Measurements from ENCODE around the gene CDKN1A. TPM values are rescaled to one million over a fixed set of nuclear protein-coding genes. Genes with fewer than 3 reads are reported as not detected.
"Not testable (repeated sequence)": the region's sequence is repeated elsewhere in the genome, so short reads cannot be mapped to it uniquely, and the experiment has no call there.

CDKN1A gene
- total RNA-seq, 1 donor from 2014 or later: 151 TPM

GRCh38 chr6:36721369-36722140, 43.0 kb downstream of the CDKN1A start:
- Histone ChIP-seq H3K4me3 (no peak overlapping the region), H3K36me3 (no peaks in the 10 kb centered on the region), H3K4me1 (no peaks in the 10 kb centered on the region), H3K27ac (no peak overlapping the region), H3K9me3 (no peaks in the 10 kb centered on the region), H3K27me3 (no peaks in the 10 kb centered on the region)
- DNase-seq: peak; percentile 41
- intact Hi-C loops (cut with DNase I): no loop called here
- no peak for ATAC-seq
- TF ChIP-seq CTCF (IDR thresholded peaks at IDR 0.05): no peak

GRCh38 chr6:36722365-36722764, 43.9 kb downstream of the CDKN1A start:
- intact Hi-C loops (cut with DNase I): no loop called here
- no peak for DNase-seq
- no peak for ATAC-seq
- Histone ChIP-seq H3K27me3 (no peaks in the 10 kb centered on the region), H3K4me3 (no peak overlapping the region), H3K36me3 (no peaks in the 10 kb centered on the region), H3K9me3 (no peaks in the 10 kb centered on the region), H3K4me1 (no peaks in the 10 kb centered on the region), H3K27ac (no peak overlapping the region)
- TF ChIP-seq CTCF (IDR thresholded peaks at IDR 0.05): no peak

DNA sequence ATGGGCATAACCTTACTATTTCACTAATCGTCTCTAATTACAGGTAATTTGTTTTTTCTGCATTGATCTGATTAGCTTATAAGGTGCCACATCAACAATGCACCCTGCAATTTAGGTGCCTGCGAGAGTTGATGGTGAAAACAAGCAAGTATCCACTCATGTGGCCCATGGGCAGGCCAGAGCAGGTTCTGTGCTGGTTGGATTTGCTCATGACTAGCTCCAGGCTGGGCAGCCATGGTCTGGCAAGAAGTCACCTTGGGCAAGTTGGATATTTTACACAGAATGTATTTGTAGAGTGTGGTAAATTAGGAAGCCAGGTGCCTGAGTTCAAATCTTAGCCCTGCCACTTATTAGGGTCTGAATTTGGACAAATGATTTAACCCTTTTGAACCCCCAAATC, 44.4 kb downstream of the CDKN1A start:
- no peak for TF ChIP-seq CTCF (IDR thresholded peaks at IDR 0.05)
- DNase-seq: no peak
- H3K27ac ChIP-seq: no peak overlapping the region
- H3K4me3 ChIP-seq: no peak overlapping the region
- intact Hi-C loops (cut with DNase I): no loop called here
- no peaks in the 10 kb centered on the region for H3K27me3 ChIP-seq
- no peaks in the 10 kb centered on the region for H3K9me3 ChIP-seq
- no peak for ATAC-seq
- no peaks in the 10 kb centered on the region for H3K4me1 ChIP-seq
- no peaks in the 10 kb centered on the region for H3K36me3 ChIP-seq

- H3K4me3 ChIP-seq; H3K27ac ChIP-seq; H3K27me3 ChIP-seq; H3K4me1 ChIP-seq; H3K36me3 ChIP-seq; H3K9me3 ChIP-seq; intact Hi-C loops (cut with DNase I); DNase-seq; ATAC-seq: not testable (repeated sequence)
Observed at GRCh38 chr6:36723992-36724391, 45.5 kb downstream of the CDKN1A start.

- Histone ChIP-seq H3K27ac (no peak overlapping the region), H3K4me1 (no peaks in the 10 kb centered on the region), H3K36me3 (no peaks in the 10 kb centered on the region), H3K9me3 (no peaks in the 10 kb centered on the region), H3K4me3 (no peak overlapping the region), H3K27me3 (no peaks in the 10 kb centered on the region)
- TF ChIP-seq CTCF (IDR thresholded peaks at IDR 0.05): peak; percentile 50
- ATAC-seq (peak; percentile 74), DNase-seq (peak; percentile 84)
- intact Hi-C loops (cut with DNase I): no loop called here
Observed at GRCh38 chr6:36724514-36725390, 46.2 kb downstream of the CDKN1A start.

DNA sequence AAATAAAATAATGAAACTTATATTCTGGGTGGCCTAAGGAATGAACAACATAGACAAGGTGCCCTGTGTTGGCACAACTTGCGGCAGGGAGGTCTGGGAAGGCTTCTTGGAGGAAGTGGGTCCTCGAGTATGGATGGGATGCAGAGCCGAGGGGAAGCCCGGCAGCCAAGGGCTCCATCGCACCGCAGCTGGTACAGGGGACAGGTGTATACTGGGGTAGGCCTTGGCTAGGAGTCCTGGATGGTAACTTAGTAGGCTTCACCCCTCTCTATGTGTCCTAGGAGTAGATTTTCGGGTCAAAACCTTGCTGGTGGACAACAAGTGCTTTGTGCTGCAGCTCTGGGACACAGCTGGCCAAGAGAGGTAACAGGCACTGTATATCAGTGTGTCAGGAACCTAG, 47.1 kb downstream of the CDKN1A start:
- DNase-seq (no peak), ATAC-seq (no peak)
- Histone ChIP-seq H3K27me3 (no peaks in the 10 kb centered on the region), H3K4me3 (no peak overlapping the region), H3K4me1 (no peaks in the 10 kb centered on the region), H3K9me3 (no peaks in the 10 kb centered on the region), H3K36me3 (no peaks in the 10 kb centered on the region), H3K27ac (no peak overlapping the region)
- no peak for TF ChIP-seq CTCF (IDR thresholded peaks at IDR 0.05)
- intact Hi-C loops (cut with DNase I): no loop called here
